ENCODE results near the gene PRKCE.

DNA sequence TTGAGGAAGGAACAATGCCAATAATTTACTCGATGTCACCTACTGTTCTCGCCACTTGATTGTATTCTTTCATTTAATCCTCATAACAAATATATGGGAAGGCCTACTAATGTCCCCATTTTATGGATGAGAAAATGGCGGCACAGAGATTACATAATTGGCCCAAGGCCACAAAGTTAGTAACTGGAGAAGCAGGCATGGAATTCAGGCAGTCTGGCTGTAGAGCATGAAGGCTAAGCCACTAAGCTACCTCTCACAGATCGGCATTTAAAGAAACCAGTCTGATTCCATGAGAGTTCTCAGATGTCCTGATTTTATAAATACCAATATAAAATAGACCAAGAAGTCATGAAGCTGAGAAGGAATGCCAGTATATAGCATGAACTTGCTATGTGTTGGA, 523.9 kb downstream of the PRKCE start:
- TF ChIP-seq, protein P1, sequence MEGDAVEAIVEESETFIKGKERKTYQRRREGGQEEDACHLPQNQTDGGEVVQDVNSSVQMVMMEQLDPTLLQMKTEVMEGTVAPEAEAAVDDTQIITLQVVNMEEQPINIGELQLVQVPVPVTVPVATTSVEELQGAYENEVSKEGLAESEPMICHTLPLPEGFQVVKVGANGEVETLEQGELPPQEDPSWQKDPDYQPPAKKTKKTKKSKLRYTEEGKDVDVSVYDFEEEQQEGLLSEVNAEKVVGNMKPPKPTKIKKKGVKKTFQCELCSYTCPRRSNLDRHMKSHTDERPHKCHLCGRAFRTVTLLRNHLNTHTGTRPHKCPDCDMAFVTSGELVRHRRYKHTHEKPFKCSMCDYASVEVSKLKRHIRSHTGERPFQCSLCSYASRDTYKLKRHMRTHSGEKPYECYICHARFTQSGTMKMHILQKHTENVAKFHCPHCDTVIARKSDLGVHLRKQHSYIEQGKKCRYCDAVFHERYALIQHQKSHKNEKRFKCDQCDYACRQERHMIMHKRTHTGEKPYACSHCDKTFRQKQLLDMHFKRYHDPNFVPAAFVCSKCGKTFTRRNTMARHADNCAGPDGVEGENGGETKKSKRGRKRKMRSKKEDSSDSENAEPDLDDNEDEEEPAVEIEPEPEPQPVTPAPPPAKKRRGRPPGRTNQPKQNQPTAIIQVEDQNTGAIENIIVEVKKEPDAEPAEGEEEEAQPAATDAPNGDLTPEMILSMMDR (IDR thresholded peaks at IDR 0.05; ENCODE audit: extremely low read depth in 1 of 2, insufficient read depth in 1 of 2, low read depth in 1 of 2, low read length in 2 of 2) = no peak
- no peak for TF ChIP-seq POLR2AphosphoS5 (IDR thresholded peaks at IDR 0.05; ENCODE audit: insufficient read depth, low read depth, low read length)
- no peak for TF ChIP-seq POLR2A (IDR thresholded peaks at IDR 0.05; ENCODE audit: low read depth, low read length)
- no peak for TF ChIP-seq EZH2 (IDR thresholded peaks at IDR 0.05; ENCODE audit: borderline replicate concordance, low read depth, low read length, severe bottlenecking)
- TF ChIP-seq JUN (IDR thresholded peaks at IDR 0.05; ENCODE audit: borderline replicate concordance, insufficient read depth, insufficient read length, low read depth) = no peak
- no peak for TF ChIP-seq FOS (IDR thresholded peaks at IDR 0.05; ENCODE audit: borderline replicate concordance, insufficient read depth, low read length)
- TF ChIP-seq, protein P2, sequence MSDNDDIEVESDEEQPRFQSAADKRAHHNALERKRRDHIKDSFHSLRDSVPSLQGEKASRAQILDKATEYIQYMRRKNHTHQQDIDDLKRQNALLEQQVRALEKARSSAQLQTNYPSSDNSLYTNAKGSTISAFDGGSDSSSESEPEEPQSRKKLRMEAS (IDR thresholded peaks at IDR 0.05; ENCODE audit: insufficient read depth, insufficient read length) = no peak
